Stimulated activated CD8-positive, alpha-beta memory T cell treated with anti-CD3 and anti-CD28 coated beads, Interleukin-4, amount 100 ng/mL, for 48 hours (primary cell): ENCODE measurements around the gene DEDD.
A peak's percentile ranks its signal among the peaks of the same experiment; 100 is the strongest.

Source experiments
- DNase-seq: peaks from one replicate; pipeline ENCODE4 v3.0.0-alpha.2; 2020

DEDD gene, protein sequence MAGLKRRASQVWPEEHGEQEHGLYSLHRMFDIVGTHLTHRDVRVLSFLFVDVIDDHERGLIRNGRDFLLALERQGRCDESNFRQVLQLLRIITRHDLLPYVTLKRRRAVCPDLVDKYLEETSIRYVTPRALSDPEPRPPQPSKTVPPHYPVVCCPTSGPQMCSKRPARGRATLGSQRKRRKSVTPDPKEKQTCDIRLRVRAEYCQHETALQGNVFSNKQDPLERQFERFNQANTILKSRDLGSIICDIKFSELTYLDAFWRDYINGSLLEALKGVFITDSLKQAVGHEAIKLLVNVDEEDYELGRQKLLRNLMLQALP

DNA sequence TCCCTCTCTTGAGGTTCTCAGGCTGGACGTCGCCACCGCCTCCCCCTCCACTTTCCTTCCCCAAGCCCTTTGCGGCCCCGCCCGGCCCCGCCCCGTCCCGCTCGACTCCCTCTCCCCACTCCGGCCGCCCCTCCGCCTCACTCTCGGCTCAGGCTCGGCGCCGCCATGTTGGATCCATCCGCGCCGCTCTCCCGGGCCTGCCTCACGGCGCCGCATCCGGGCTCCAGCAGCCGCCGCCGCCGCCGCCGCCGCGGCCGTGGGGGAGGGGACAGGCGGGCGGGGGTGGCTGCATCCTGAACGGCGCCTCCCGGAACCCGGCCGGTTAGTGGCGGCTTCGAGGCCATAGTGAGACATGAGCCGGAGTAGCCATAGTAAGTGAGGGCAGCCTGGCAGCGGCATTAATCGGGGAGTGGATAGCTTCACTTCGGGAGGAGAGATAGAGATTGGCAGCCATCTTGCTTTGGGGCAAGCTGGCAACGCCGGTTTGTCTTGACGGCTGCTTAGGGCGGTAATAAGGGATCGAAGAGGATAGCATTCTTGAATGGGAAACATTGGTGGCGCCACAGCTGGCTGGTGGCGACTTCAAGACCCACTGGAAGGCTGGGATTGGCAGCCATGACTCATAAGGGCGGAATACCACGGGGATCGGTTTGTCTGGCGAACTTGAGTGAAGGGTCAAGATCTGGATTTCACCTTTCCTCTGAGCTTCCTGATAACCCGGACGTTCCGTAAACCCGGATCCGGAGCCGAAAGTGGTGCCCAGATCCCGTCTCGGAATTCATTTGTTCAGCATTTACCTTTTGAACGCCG, at the start of gene DEDD:
Gene DEDD, minus strand, starts transcription at position 258 of the 810 bp plus-strand sequence. CDS start 8,205 bp downstream, outside the sequence.
- DNase-seq, result peak; percentile 90

DNA sequence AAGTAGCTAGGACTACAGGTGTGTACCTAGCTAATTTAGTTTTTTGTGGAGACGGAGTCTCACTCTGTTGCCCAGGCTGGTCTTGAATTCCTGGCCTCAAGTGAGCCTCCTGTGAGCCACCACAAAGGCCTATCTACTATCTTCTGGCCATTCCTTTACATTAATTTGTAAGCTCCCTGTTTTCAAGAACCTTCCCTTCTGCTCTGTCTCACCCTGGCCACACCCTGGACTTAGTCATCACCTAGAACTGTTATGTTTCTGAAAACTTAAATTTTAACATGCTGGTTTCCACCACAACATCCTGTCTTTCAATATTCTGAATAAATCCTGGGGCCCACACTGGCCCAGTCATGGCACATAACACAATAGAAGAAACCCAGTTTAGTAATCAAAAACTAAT, 49.7 kb upstream of the DEDD start:
- peak; percentile 70 for DNase-seq

DNA sequence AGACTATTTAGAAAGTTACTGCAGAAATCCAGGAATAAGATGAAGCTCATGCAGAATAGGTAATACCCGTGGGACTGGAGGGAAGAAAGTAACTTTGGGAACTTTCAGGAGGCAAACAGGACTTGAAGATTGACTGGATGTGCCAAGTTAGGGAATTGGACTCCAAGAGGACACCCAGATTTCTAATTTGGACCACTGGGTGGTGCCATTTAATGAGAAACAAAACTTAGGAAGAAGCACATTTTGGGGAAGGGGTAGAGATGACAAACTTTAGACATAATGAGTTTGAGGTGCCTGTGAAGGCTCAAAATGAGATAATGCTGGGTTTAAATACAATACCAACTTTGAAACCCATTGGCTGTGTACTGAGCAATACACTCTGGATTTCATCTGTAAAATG, 48.2 kb upstream of the DEDD start:
- no peak for DNase-seq

DNA sequence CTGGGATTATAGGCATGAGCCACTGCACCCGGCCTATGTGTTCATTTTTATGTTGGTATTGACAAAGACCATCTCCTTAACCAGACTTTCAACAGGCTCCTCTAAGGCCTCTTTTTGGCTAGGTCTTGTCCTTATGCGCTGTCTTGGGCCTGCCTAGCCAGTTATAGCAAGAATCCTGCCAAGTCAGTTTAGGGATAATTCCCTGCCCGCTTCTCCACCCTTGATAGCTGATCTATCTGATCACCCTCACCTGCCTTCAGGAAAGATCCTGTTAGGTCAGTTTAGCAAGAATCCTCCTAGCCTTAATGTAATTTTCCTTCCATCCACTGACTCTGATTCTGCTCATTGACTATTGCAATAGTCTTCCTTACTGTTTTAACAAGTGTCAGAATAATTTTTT, 47.2 kb upstream of the DEDD start:
- no peak for DNase-seq

DNA sequence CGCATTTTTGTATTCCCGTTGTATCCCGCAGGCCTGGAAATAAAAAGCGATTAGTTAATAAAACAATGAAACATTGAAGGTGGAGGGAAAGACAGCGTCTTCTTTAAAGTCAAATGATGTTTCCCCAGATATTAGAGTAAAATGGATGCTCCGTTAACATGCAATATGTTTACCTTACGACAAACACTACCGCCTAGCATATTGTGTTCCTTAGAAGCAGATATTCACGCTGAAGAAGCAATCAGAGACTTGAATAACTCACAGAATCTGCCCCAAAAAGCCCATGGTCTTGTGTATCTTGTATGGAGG, 45.4 kb upstream of the DEDD start:
- DNase-seq, result no peak

DNA sequence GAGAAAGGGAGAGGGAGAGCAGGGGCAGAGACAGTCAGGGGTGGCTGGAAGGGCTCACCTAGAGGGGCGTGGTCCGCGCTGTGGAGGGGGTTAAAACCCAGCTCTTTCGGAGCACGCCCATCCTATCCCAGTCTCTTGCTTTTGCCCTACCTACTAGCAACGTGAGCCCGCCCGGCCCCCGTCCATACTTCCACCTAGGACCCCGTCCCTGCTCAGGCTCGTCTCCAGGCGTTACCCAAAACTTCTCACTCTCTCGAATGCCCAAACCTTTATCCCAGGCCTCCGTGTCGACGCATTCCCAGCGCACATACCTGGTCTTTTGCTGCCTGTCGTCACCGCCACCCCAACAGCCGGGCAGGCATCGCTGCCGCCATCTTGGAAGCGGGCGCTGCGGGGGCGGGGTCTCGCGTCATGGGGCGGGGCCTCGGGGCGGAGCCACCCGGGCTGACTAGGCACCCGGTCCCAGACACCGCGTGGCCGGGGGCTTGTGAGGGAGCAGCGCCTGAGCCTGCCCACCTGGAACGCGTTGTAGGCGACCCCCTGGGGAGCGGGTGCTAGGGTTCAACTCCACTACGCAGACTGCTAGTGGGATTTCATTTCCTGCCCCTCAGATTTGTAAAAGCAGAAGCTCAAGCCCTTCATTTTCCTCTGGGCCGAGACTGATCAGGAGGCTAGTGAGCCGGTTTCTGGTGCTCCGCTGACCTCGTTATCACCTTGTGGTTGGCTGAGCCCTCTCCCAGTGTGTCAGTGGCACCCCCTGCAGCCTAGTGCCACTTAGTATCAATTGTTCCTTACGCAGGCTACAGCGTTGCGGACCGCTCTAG, 44.9 kb upstream of the DEDD start, which contains the start of gene B4GALT3:
Gene B4GALT3, minus strand, starts transcription at position 396 of the 824 bp plus-strand sequence. CDS start 1,447 bp downstream, outside the sequence.
- DNase-seq, result peak; percentile 99

DNA sequence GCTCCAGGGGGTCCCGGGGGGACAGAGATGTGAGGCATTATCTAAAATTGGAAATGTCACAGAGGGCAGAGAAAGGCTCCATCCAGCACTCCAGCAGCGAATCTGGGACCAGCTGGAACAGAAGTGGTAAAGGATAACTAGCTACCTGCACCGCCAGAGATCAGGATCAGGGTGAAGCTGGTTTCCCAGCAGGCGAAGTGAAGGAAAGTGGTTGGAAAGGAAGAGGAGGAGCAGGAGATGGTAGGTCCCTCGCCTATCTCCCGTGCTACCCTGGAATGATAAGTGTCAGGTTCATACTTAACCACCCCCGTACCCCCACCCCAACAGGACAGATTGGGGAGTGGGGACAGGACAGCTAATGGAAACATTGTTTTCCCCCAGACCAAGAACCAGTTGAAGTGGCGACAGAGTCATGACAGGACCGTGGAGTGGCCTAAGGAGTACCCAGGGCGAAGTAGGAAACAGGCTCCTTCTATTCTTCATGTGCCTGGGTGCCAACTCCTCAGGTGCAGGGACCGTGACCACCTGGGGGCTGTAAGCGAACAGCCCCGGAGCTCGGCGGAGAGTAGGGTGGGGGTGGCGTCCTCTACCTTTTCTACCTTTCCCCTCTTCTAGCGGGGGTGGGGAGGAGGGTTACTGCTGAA, 44.1 kb upstream of the DEDD start:
- no peak for DNase-seq

DNA sequence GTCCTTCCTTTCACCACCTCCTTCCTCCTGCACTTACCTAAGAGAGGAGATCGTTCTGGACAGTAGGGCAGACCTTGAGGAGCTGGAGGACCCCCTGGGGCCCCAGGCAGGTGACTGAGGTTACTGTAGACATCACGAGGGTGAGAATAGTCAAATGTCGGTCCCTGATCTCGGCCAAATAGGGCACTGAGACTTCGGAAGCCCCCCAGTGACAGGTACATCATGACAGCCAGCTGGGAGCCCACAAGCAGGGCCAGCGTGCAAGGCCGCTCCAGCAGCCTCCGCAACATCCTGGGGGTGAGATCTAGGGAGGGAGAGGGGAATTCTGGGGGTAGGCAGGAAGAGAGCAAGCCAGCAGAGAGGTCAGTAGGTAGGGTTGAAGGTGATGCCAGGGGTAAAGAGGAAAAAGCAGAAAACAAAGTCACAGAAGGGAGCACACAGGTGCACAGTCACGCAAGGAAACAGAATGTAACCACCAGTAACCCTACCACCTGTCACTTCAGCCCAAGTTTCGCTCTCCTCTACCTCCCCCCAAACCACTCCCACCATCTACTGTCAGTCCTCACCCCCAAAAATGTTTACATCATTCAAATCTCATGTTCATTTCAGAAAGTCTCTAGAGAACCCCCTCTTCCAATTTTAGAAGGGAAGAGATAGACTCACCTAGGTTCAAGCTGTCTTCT, 43.4 kb upstream of the DEDD start:
- no peak for DNase-seq

DNA sequence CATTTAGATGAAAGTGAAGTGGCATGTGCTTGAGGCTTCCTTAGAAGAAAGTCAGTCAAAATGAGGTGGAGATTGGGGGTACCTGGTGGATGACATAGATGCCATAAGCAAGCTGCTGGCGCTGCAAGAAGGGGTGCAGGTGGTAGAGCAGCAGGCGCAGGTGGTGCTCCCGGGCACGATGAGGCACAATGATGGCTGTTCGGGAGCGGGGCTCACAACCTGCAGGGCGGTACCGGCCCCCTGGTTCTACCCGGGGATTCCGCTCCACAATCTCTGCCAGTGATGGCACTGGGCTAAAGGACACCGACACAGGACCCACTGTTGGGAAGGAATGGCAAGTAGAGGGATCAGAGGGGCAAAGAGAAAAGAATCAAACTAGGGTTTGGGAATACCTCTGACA, 42.4 kb upstream of the DEDD start:
- no peak for DNase-seq

DNA sequence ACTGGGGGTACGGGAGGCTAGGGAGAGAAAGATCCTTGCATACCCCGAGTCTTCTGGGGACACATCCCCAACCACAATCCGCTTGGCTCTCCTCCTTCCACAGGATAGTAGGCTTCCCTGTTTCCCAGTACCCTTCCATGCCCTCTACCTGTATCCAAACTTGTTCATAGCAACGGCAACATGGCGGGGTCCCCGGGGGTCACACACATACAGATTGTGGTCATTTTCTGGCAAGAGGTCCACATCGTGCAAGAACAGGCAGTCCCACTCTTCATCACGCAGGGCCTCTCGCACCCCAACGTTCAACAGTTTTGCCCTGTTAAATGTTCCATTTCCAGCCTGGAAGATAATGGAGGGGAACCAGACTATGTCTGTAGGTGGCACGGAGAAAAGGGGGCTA, 41.2 kb upstream of the DEDD start:
- no peak for DNase-seq

DNA sequence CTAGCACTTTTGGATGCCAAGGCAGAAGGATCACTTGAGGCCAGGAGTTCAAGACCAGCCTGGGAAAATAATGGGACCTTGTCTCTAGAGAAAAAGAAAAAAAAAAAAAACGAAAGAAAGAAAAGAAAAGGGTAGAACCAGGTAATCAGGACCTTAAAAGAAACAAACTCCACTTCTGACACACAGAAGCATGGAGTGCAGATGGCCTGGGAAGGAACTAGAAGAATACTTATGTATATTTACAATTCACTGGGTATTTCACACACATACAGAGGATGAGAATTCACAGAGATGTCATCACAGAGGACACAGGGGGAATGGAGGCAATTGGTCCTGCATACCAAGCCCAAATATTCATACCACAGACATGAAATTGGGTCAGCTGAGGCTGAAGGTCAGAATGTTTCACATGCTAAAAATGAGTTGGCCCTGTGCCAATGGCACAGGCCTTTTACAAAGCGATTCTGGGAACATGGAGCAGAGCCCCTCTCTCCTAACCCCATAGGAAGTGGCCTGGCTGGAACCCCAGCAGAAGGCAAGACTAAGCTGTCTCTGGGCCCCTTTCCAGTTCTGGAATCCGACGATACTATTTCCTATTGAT, 40.4 kb upstream of the DEDD start:
- no peak for DNase-seq

DNA sequence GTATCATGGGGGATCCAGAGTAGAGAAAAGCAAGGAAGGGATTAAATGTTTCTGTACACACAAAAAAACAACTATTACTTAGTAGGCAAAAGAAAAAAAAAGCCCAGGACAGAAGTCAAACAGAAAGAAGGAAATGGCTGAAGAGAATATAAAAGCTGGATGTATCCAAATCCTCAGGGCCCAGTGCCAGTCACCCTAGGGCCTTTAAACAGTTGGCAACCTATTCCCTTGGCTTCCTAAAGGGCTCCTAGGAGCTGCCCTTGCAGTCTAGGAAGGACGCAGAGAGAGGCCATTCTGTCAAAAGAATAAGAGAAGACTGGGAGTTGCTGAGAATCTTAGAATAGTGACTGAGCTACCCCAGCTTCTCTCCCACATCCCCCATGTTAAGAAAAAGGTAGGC, 39.9 kb upstream of the DEDD start:
- DNase-seq, result no peak

DNA sequence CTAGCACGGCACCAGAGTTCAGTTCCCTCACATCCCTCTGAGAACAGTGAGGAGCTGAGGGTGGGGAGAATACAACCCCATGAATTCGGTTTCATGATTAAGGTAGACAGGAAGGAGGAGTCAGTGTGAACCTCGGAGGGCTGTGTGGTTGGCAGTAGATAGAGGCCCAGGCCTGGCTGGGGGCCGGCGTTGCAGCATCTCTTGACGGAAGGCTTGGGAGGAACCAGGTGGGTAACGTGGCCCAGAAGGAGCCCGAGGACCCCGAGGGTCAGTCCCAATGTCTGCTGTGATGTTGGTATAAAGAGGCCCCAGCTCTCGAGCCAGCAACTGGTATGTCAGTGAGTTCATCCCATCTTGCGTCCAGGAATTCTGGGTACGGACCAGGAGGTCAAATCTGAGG, 39.2 kb upstream of the DEDD start:
- DNase-seq, result no peak

DNA sequence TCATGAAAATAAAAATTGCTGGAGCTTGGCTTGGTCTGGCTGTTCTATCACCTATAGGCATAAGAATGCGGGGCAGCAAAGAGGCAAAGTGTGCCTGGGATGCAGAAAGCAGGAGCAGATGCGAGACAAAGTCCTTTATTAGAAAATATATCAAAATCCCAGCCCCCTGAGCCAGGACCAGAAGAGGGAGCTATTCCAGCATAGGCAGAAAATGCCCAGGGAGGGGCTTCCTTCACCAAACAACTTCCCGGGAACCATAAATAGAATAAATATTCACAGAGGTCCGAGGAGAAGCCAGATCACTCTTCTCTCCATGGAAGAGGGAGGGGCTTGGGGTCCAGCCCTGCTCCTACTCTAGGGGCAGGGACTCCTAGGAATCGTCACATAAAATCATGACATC, 38.7 kb upstream of the DEDD start:
- DNase-seq, result no peak

DNA sequence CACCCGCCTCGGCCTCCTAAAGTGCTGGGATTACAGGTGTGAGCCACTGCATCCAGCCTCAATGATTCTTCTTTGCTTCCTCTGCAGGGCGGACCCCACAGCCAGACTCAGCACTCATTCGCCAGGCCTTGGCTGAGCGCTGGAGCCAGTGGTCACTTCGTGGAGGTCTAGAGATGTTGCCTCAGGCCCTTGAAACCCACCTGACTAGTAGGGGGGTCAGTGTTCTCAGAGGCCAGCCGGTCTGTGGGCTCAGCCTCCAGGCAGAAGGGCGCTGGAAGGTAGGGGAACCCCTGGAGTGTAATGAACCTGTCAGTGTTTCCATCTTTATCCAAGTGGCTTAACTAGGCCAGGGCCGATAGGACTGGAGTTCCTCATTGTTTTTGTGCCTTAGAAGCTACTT, 36.4 kb upstream of the DEDD start:
- DNase-seq, result no peak

DNA sequence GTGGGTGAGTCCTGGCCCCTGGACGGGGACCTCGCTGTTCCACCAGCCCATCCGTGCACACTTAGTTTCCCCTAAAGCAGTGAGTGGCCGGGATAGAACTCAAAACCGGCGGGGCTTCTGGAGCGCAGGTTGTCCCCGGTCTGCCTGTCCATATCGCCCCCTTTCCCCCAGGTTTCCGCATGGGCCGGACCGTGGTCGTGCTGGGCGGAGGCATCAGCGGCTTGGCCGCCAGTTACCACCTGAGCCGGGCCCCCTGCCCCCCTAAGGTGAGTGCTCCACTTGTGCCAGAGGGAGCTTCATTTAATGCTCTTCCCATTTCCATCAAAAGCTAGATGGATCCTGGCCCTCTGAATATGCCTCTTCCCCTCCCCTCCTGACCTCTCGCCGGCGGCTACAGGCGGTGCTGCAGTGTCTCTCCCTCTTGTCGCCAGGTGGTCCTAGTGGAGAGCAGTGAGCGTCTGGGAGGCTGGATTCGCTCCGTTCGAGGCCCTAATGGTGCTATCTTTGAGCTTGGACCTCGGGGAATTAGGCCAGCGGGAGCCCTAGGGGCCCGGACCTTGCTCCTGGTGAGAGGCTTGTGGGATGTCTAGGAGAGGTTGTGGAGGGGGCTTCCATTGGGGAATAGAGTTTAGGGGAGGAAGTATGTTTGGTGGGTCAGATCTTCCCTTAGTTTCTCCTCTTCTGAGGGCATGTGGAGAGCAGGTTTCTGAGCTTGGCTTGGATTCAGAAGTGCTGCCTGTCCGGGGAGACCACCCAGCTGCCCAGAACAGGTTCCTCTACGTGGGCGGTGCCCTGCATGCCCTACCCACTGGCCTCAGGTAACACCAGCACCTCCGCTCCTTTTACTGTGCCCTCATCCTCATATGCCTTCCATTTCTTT, 34.4 kb upstream of the DEDD start:
- no peak for DNase-seq

DNA sequence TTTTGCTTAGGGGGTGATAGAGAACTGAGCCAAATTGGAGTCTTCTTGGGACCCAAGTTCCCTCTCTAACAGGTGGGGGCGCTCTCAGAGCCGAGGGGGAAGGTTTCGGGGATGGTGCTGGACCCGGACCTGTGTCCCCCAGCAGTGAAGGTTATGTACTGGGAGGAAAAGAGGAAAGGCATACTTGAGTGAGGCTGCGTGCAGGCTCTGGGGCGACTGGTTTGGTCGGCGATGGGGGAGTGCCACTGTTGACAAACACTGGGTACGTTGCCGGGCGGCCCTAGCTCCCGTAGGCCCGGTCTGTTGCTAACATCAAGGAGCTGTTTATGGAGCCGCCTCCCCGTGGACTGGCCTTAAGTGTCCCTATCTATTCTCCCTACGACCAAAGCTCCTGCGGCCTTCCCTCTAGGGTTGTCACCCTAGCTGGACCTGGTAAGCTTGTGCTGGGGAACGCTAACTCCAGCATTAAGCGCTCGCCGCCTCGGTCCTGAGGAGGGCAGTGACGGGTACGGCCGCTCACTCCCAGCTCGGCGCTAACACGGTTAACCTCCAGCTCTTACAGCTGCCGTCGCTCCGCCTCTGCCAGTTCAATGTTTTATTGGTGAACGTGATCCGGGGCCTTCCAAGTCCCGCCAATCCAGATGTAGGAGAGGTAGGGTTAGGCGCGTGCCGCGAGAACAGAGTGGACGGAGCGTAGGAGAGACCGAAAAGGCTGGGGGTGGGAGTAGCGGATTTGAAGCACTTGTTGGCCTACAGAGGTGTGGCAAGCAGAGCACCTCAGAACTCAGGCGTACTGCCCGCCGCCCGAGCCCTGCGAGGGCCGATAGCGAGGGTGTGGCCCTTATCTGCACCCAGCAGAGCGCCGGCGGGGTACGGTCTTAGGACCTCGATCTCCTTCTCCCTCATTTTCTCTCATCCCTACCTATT, 33.5 kb upstream of the DEDD start, which contains the start of gene PPOX:
Gene PPOX, plus strand, starts transcription at position 685 of the 927 bp plus-strand sequence. CDS start 422 bp downstream, outside the sequence.
- peak; percentile 93 for DNase-seq

DNA sequence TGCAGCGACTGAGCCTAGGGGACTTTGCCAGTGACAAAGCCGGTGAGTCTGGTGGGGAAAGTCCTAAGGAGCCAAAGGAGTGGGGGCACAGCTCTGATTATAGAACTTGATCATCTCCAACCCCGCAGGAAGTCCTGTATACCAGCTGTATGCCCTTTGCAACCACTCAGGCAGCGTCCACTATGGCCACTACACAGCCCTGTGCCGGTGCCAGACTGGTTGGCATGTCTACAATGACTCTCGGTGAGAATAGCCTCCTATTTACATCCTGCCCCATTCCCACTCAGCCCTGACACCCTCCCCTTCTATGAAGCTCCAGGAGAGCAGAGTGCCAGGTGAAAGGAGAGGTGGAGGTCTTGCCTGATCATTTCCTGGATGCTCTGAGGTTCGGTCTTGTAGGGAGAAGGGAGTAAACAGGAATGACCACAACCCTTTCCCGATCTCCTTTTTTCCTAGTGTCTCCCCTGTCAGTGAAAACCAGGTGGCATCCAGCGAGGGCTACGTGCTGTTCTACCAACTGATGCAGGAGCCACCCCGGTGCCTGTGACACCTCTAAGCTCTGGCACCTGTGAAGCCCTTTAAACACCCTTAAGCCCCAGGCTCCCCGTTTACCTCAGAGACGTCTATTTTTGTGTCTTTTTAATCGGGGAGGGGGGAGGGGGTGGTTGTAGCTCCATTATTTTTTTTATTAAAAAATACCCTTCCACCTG, 32.6 kb upstream of the DEDD start:
- no peak for DNase-seq

DNA sequence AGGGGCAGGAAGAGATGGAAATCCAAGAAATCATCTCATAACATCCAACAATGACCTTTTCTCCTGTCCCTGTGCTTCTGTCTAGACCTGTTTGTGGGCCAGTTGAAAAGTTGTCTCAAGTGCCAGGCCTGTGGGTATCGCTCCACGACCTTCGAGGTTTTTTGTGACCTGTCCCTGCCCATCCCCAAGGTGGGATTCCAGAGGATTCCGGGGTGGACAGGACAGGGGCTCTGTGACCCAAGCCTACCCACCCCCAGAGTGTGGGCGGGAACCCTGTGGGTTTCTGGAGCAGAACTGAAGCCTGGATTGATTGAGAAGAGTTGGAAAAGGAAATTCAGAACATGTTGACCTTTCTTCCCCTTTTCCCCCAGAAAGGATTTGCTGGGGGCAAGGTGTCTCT, 31.3 kb upstream of the DEDD start:
- DNase-seq, result no peak
